GM21576 (cell line): Measurements from ENCODE around the gene INTS14.
"Not testable (repeated sequence)": the region's sequence is repeated elsewhere in the genome, so short reads cannot be mapped to it uniquely, and the experiment has no call there.

Experiments used
- ATAC-seq: cut with Tn5 transposase; IDR thresholded peaks from one replicate; pipeline ENCODE4 v1.9.1; 2021; ENCODE audit warnings: mild to moderate bottlenecking, moderate library complexity; ENCODE audit not compliant: unreplicated experiment

INTS14 gene

DNA sequence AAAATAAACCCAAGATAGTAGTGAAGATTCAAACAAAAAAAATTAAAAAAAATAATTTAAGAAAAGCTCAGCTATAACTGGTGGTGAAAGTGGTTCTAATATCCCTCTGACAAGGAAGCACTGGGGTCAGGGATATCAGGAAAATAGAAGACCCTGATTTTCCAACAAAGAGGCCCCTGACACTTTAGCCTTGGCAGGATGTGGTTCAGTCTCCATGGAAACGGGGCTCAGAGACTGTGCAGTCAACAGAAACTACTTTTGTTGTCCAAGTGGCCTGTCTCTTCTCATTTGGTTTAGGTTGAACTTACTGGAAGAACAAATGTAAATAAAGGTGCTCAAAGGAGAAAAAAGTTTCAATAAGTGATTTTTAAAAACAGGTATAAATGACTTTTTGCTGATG is 27.2 kb downstream of the INTS14 start:
- no peak for ATAC-seq

DNA sequence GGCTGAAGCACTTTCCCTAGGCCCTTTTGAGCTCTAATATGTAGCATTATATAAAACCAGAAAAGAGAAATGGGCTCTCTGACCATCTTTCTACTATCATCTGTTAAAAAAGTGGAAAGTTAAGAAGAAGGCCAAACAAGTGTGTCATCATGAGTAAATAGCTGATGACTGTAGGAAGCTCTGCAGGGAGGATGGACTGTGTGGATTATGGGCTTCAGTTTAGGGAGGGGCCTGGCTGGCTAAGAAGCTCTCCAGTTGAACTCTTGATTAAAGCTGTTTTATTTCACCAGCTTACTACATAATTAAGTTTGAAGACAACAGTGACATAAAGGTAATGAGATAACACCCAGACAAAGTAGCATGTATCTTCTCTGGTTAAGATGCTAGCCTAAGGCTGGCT is 30.6 kb downstream of the INTS14 start:
- no peak for ATAC-seq

DNA sequence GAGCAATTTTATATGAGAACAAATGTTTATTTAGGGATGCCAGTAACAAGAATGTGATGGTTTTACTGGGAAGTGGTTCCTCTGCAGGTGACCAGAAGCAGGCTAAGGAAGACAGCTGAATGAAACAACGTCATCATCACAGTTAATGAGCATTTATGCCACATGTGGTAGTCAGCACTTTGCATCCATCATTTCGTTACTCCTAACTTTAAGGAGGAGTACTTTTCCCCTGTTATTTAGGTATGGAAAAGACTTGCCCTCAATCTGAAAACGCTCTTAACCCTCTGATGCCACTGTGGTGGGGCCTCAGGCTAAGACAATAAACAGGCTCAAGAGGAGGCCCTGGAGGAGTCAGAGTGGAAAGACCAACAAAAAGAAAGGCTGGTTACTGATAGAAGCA is 31.2 kb downstream of the INTS14 start:
- no peak for ATAC-seq

DNA sequence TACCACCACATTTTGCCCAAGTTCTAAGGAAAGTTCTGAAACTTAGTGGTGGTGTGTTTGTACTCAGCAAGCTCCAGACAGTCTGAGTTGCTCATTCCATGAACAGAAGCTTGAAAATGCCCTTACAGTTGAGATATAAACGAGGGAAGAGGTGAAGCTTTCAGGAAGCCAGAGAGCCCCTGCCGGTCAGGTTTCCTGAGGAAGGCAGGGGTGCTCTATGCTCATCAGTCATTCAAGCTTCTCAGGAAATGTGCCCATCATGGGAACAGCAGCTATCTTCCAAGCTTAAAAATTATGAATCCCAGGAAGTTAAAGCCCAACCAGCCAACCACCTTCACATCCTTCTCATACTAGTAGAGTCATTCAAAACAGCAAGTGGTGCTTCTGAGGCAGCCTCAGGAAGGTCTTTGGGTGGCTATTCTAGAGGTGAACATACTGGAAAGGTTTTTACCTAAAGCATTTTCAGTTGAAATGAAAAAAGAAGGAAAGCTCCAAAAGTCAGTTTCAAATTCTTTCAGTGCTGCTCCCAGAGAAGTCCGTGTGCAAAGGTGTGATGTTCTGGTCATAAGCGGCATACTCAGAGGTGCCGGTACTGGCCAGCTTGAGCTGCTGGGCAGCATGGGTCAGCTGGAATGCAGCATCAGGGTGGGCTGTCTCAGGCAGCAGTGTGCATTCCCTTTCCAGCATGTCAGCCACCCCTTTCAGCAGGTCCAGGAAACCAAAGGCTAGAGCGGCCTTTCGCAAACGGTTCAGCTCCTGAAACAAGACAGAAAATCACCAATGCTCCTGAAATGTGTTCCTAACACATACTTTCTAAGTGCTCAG is 31.8 kb downstream of the INTS14 start:
- ATAC-seq = no peak

DNA sequence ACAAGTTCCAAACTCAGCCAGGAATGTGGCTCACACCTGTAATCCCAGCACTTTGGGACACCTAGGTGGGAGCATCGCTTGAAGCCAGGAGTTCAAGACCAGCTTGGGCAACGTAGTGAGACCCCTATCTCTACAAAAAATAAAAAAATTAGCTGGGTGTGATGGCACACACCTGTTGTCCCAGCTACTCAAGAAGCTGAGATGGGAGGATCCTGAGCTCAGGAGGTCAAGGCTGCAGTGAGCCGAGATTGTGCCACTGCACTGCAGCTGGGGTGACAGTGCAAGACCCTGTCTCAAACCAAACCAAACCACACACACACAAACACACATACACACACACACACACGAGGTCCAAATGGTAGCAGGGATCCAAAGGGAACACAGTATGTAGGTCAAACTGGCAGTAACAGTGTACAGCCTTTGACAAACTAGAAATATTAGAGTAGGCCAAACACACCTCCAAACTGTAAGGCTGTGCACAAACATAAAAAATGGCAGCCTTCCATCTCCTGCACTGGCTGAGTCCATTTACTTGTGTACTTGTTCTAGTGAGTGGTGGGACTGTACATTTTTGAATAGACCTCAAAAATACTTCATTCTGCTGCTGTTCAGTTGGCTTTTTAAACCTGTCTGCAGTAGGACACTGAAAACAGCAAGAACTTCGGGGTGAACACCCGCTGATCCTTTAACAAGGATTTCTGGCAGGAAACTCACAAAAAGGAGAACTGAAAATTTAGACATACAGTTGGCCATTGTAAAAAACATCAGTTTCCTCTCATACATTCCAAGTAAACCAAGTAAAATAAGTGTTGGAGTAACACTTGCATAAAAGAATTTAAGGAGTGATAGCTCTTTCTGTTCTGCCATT is 33.6 kb downstream of the INTS14 start:
- ATAC-seq = no peak

DNA sequence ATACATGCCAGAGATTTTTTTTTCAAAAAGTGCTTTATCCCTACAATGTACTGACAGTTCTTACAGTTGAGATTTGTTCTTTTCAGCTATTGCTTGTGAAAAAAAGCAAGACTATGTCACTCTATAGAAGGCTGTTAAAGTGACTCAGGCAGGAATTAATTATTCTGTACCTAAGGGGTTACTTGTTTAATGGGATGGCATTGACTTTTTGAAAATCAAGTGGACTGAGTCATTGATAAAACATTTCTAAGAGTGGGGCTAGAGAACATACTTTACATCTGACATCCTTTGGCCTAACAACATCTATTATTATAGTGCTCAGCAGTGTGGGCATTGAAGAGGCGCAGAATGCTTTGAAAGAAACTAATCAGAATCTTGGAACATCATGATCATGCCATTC is 34.3 kb downstream of the INTS14 start:
- ATAC-seq = no peak

DNA sequence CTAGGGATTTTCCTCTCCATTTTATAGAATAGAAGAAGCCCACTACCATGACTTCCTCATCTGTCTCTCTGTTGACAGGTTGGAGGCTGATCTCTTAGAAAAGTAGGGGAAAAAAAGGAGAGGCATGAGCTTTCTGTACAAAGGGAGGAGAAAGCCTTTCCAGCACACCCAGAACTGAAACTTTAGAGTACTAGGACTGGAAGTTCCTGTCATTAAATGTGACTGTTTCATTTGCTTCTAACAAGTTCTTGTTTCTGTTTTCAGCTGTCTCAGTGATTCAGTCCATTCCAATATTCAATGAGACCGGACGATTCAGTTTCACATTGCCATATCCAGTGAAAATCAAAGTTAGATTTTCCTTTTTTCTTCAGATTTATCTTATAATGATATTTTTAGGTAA is 39.0 kb downstream of the INTS14 start:
- ATAC-seq = no peak

DNA sequence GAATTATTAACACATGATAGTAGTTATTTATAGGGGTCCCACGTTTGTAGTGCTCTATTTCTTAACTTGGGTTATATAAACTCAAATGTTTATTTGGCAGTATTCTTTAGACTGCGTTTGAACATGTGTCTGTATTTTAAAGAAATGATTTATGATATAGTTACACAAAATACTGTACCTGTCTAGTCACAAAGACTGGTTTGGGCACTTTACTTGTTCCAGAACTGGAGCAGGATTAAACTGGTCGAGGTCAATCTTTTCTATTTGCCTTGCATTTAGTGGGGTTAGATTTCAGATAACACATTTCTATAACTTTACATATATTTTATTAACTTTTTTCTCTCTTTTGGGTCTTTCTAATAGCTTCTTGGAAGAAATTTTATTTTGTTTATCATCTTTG is 41.2 kb downstream of the INTS14 start:
- ATAC-seq = no peak

DNA sequence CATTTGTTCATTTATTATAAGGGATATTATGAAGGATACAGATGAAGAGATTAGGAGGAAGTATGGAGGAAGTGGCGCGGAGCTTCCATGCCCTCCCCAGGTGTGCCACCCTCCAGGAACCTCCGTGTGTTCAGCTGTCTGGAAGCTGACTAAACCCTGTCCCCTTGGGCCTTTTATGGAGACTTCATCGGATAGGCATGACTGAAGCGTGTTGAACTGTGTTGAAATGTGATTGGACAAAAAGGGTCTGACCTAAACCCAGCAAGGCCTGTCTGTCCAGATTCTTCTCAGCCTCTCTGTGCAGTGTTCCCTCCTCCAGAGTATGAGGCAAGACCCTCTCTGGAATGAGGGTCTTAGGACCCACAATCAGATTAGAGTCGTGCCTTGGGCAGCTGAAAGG is 49.0 kb downstream of the INTS14 start:
- no peak for ATAC-seq

DNA sequence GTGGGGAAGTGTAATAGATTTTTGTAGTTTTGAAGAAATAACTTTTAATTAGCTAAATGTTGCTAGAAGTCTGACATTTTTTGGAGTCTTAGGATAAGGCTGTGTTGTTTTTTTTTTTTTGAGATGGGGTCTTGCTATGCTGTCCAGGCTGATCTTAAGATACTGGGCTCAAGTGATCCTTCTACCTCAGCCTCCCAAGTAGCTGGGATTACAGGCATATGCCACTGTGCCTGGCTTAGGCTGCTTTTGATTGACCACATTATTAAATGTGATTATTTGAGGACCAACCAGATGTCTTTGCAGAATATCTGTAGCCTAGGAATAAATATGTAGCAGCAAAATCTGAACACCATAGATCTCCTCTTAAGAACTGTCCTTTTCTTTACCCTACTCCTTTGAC is 51.0 kb downstream of the INTS14 start:
- ATAC-seq = no peak

DNA sequence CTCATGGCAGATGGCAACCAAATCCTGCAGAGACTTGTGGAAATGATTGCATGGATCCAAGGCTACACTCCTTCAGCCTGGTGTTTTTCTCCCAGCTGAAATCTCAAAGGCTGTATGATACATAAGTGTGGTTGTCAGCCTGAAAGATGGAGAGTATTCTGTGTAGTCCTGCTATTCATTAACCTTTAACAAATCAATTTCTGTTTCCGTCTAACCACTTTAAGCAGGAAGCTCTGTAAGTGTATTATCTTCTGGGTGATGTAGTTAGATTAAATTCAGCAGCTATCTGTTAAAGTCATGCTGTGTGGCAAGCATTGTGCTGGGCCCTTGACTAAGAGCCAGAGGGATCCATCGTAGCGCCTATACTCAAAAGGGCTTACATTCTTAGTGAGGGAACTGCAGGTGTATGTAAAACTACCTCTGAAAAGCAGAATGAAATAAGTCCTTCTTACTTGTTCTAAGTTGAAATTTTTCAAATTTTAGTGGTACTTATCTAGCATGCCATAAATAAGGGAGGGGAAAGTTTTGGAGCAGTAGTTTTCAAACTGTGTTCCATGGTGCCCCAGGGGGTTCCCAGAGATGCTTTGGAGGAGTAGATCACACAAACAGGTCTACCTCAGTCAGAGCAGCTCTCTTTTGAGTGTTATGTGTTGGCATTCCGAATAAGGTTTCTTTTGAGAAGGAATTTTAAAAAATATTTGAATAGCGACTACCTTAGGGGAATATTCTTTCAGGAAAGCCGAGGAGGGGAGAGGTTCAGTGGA is 51.8 kb downstream of the INTS14 start:
- ATAC-seq = no peak

DNA sequence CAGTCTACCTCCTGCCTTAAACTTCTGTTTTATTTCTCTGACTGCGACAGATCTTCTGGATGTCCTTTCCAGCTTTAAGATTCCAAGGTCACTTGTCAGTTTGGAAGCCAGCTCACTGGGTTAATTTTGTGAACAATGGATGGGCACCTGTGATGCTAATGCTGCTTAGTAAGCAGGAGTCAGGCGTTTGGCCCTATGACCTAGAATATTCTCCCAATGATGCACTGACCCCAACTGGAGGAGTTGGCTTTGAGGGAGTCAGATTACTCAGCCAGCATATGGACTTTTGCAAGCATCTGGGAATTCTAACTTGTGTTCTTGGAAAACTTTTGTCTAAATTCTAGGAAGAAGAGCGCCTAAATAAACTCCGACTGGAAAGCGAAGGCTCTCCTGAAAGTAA is 52.6 kb downstream of the INTS14 start:
- ATAC-seq = no peak

DNA sequence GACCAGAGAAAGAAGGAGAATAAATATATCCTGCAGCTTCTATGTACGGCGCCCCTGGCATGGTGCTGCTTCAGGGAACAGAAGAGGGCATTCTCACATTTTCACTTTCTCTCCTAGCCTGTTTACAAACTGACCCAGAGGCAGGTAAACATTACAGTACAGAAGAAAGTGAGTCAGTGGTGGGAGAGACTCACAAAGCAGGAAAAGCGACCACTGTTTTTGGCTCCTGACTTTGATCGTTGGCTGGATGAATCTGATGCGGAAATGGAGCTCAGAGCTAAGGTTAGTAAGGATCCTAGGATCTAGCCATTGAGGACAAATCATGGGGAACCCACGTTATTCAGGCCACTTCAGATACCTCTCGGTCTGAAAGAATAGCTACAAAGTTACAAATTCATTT is 54.3 kb downstream of the INTS14 start:
- ATAC-seq = no peak

DNA sequence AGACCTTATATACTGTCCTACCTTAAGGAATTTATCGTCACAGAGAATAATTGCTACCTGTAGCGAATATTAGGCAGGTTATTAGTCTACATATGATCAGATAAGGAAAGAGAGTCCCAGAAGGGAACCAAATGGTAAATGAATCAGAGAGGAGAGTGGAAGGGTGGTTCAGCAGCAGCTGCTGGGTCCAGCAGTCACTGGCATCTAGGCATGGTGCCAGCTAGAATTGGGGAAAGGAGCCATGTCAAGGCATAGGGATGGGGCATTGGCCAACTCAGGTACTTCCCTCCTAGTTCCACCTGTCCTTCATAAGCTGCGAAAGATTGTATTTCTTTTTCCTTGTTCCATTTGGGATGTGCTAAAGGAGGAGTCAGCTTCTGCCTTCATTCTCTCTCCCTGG is 57.2 kb downstream of the INTS14 start:
- ATAC-seq = no peak

DNA sequence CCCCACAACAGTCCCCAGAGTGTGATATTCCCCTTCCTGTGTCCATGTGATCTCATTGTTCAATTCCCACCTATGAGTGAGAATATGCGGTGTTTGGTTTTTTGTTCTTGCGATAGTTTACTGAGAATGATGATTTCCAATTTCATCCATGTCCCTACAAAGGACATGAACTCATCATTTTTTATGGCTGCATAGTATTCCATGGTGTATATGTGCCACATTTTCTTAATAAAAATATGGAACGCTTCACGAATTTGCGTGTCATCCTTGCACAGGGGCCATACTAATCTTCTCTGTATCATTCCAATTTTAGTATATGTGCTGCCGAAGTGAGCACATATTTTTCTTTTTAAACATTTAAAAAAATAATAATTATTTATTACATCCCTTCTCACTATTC is 58.1 kb downstream of the INTS14 start:
- ATAC-seq = not testable (repeated sequence)

DNA sequence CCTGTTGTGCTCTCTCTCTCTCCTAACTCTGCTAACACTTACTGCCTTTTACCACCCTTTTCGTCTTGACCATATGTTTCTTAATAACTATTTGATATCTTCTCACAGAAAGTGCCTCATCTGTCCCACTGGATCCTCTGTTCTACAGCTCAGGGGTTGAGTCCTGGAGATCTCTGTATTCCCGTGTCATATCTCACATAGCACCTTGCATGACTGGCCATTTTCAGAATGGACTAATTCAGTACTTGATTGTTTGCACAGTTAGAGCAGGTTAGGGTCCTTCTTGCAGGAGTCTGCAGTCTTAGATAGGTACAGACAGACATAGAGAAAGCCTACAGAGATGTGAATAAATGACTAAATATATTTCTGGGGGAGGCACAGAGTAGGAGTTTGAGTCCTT is 59.7 kb downstream of the INTS14 start:
- ATAC-seq = no peak

DNA sequence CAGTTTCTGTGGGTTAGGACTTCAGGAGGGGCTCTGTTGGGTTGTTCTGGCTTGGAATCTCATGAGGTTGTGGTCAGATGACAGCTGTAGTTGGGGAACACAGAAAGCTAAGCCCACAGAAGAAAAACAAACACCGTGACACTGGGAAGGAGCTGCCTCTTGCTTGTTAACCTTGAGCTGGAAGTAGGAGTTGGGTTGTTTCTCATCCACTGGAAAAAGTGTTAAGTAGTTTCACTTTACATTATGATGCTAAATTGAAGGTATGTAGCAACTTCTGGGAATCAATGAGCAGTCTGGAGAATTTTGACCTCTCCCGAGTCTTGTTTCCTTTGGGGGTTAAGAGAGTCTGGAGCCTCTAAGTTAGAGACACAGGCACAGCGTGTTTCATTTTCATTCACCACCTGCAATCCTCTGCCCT is 60.2 kb downstream of the INTS14 start:
- no peak for ATAC-seq

DNA sequence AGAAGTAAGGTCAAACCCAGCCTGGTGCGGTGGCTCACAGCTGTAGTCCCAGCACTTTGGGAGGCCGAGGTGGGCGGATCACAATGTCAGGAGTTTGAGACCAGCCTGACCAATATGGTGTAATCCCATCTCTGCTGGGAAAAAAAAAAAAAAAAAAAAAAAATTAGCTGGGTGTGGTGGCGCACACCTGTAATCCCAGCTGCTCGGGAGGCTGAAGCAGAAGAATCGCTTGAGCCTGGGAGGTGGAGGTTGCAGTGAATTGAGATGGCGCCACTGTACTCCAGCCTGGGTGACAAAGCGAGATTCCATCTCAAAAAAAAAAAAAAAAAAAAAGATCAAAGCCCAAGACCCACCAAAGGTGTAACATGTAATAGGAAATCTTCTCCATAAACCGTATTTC is 61.6 kb downstream of the INTS14 start:
- ATAC-seq = not testable (repeated sequence)

DNA sequence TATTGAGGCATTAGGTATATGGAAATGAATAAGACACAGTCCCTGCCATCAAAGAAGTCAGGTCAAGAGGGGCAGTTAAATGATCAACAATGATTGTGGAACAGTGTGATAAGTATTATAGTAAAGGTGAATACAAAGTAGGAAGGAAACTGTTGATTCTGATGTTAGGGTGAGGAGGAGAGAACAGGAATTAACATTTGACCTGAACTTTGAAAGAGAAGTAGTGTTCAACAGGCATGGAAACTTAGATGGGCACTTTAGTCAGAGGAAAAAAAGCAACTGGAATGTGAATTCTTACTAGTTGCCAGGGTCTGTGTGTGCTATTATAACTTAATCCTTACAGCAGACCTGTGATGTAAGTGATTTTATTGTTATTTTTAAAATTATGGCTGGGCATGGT is 63.1 kb downstream of the INTS14 start:
- ATAC-seq = no peak

DNA sequence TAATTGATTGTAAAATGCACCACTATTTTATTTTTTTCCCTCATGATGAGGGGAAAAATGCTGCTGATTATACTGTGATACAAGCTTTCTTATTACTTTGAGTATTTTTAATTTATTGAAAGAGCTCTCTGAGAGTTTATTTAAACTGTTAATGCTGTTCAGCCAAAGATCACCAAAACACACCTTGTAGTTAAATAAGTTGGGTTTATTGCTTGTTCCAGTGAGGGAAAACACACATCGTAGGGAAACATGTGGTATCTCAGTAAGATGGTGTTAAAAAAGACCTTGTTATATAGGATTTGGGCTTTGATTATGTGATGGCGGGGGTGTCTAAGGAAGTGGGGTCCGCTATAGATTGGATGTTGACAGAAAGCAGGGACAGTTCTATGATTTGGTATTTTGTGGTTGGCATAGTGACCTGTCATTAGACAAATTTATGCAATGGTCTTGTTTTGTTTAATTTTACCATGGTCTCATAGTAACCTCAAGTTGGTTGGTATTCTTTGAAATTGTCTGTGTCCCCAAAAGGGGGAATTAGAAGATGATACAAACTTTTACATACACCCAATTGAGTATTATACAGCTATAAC is 69.6 kb downstream of the INTS14 start:
- ATAC-seq = no peak

DNA sequence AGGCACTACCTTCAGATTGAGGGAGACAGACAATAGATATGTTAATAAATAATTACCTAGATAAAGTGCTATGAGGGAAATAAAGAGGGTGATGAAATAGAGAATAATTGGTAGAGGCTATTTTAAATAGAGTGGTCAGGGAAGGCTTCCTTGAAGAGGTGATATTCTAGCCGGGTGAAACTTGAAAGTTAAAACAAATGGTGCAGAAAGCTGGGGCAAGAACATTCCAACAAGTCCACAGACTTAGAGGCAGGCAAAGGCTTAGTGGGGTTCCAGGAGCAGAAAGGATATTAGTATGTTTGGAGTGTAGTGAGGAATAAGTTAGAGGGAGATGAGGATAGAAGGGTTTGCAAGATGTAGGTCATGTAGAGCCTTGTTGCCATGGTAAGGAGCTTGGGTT is 70.6 kb downstream of the INTS14 start:
- no peak for ATAC-seq
